HepG2 (cell line): Measurements from ENCODE around the gene TOP2A. TPM values are rescaled to one million over a fixed set of nuclear protein-coding genes. Genes with fewer than 3 reads are reported as not detected.

Experiments used
- ATF7 ChIP-seq, 2 experiments: fragments of 450-650 bp in 1 of 2; sonication (generic) in 1 of 2; formaldehyde crosslinking in 1 of 2; IDR thresholded peaks; 2 replicates each; pipeline versions ENCODE4 v1.4.0 to v1.6.1; 2016 to 2020; ENCODE audit warnings: antibody characterized with exemption in 1 of 2, mild to moderate bottlenecking in 1 of 2, missing genetic modification reagents in 1 of 2
- FOXK1 ChIP-seq: sonication (generic); formaldehyde crosslinking; IDR thresholded peaks from 2 replicates; pipeline ENCODE4 v1.4.0; 2020; ENCODE audit warnings: low read depth, missing genetic modification reagents, borderline replicate concordance
- HNRNPLL ChIP-seq: fragments of 200-400 bp; formaldehyde crosslinking; IDR thresholded peaks from 2 replicates; pipeline ENCODE4 v1.6.1; 2017; ENCODE audit warnings: mild to moderate bottlenecking, low read depth, low read length; ENCODE audit not compliant: poor library complexity, severe bottlenecking
- IKZF4 ChIP-seq: sonication (generic); formaldehyde crosslinking; IDR thresholded peaks from 2 replicates; pipeline ENCODE4 v1.5.1; 2020; ENCODE audit warnings: borderline replicate concordance, mild to moderate bottlenecking, low read depth, missing genetic modification reagents; ENCODE audit errors: not compliant biosample characterization
- KLF11 ChIP-seq: IDR thresholded peaks from 2 replicates; pipeline ENCODE4 v1.6.1; 2016; ENCODE audit warnings: missing compliant biosample characterization
- KLF16 ChIP-seq, 2 experiments: sonication (generic) in 1 of 2; formaldehyde crosslinking in 1 of 2; IDR thresholded peaks; 2 replicates each; pipeline versions ENCODE4 v1.6.1 to v1.8.0; 2016 to 2023; ENCODE audit warnings: missing genetic modification reagents in 2 of 2, missing compliant biosample characterization in 1 of 2
- MAFG ChIP-seq: sonication (generic); formaldehyde crosslinking; IDR thresholded peaks from 2 replicates; pipeline ENCODE4 v1.5.1; 2020; ENCODE audit warnings: mild to moderate bottlenecking, missing genetic modification reagents
- PHF8 ChIP-seq: sonication (generic); formaldehyde crosslinking; IDR thresholded peaks from 2 replicates; pipeline ENCODE4 v1.5.0; 2020; ENCODE audit warnings: missing genetic modification reagents
- SMAD1 ChIP-seq: sonication (generic); formaldehyde crosslinking; IDR thresholded peaks from 2 replicates; pipeline ENCODE4 v1.4.0; 2020; ENCODE audit warnings: missing genetic modification reagents, low read depth, mild to moderate bottlenecking, borderline replicate concordance
- YEATS2 ChIP-seq: sonication (generic); formaldehyde crosslinking; IDR thresholded peaks from 2 replicates; pipeline ENCODE4 v1.4.0; 2020; ENCODE audit warnings: missing genetic modification reagents, borderline replicate concordance
- ZFY ChIP-seq: sonication (generic); formaldehyde crosslinking; IDR thresholded peaks from 2 replicates; pipeline ENCODE4 v1.4.0; 2020; ENCODE audit warnings: missing genetic modification reagents
- ZNF619 ChIP-seq: sonication (generic); formaldehyde crosslinking; IDR thresholded peaks from 2 replicates; pipeline ENCODE4 v1.4.0; 2020; ENCODE audit warnings: mild to moderate bottlenecking, missing genetic modification reagents
- polyA plus RNA-seq, 8 experiments: library from polyadenylated mRNA; depleted of rRNA in 3 of 8; stranded (reverse) in 7 of 8; unstranded in 1 of 8; fragments of >200 nt; fragmentation: Illumina TruSeq in 4 of 8; extraction: Trizol in 4 of 8; gene quantifications; 2 replicates each; pipeline versions ENCODE4 v1.2.1 to v1.2.3, GENCODE V29; 2011 to 2016; ENCODE audit warnings: low read depth in 4 of 8, missing spikeins in 1 of 8, mixed read lengths in 1 of 8; ENCODE audit not compliant: insufficient read depth in 1 of 8
- total RNA-seq, 5 experiments: library from RNA; depleted of rRNA; stranded (reverse); fragments of >200 nt; fragmentation: Illumina TruSeq; extraction: Trizol; gene quantifications; 2 replicates each; pipeline ENCODE4 v1.2.3, GENCODE V29; 2016; ENCODE audit warnings: low read depth in 1 of 5
- TF ChIP-seq, protein P1 (sequence below): fragments of 450-650 bp; IDR thresholded peaks from 2 replicates; pipeline ENCODE4 v1.6.1; 2016
- TF ChIP-seq, protein P2 (sequence below): sonication (generic); formaldehyde crosslinking; IDR thresholded peaks from 2 replicates; pipeline ENCODE4 v1.4.0; 2020; ENCODE audit warnings: missing genetic modification reagents, borderline replicate concordance
- TF ChIP-seq, protein P3 (sequence below): sonication (generic); formaldehyde crosslinking; IDR thresholded peaks from 2 replicates; pipeline ENCODE4 v1.5.0; 2020; ENCODE audit warnings: mild to moderate bottlenecking, missing genetic modification reagents
- TF ChIP-seq, protein P4 (sequence below): sonication (generic); formaldehyde crosslinking; IDR thresholded peaks from 2 replicates; pipeline ENCODE4 v1.4.0; 2020; ENCODE audit warnings: missing genetic modification reagents

The TOP2A gene
- total and polyA plus RNA-seq, 2 of the 13 experiments (the other 11 are each of a cell fraction or from before 2014, with no cell fraction given) = 108 to 327 TPM

DNA sequence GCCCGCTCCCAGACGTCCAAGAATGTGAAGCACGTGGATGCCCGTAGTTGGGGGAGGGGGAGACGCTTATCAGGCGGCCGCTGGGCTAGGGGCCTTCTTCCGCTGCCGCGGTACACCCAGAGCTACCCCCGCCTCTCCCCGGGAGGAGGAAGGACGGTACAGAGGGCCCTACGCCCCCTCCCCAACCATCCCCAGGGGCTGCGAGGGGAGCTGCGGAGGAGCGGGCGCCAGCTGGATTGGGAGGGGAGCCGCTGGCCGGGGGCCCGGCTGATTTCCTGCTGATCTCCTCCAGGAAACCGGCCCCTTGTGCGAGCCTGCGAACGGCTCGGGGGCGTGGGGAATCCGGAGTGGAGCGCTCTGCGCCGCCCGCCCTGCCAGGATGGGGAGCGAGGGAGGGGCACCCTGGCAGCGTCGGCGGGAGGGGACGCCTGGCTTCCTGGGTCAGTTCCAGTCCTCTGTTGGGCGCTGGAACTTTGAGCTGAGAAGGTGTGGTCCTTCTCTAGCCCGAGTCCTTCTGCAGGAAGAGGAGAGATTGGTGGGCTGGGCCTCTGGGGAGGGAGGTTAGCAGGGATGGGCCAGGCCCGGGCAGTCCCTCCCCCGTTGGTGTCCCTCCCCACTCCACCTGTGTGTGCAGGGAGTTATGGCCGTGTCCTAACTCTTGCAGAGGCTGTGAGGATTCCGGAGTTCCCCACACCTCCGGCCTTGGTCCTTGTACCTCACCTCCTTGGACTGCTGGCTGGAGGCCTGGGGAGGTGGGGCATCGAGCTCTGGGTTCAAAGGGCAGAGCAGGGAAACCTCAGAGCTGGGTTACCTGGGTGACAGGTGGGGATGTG lies 72.3 kb downstream of the TOP2A start (continued):
- TF ChIP-seq, protein P1, sequence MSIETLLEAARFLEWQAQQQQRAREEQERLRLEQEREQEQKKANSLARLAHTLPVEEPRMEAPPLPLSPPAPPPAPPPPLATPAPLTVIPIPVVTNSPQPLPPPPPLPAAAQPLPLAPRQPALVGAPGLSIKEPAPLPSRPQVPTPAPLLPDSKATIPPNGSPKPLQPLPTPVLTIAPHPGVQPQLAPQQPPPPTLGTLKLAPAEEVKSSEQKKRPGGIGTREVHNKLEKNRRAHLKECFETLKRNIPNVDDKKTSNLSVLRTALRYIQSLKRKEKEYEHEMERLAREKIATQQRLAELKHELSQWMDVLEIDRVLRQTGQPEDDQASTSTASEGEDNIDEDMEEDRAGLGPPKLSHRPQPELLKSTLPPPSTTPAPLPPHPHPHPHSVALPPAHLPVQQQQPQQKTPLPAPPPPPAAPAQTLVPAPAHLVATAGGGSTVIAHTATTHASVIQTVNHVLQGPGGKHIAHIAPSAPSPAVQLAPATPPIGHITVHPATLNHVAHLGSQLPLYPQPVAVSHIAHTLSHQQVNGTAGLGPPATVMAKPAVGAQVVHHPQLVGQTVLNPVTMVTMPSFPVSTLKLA = no peak
- TF ChIP-seq FOXK1 = no peak
- TF ChIP-seq KLF16 (CRISPR knock-in tag; IDR thresholded peaks at IDR 0.05) = peak in 1 of 2 experiments; percentile 52; a peak in 2 of 4 replicates
- no peak for TF ChIP-seq MAFG
- TF ChIP-seq, protein P2, sequence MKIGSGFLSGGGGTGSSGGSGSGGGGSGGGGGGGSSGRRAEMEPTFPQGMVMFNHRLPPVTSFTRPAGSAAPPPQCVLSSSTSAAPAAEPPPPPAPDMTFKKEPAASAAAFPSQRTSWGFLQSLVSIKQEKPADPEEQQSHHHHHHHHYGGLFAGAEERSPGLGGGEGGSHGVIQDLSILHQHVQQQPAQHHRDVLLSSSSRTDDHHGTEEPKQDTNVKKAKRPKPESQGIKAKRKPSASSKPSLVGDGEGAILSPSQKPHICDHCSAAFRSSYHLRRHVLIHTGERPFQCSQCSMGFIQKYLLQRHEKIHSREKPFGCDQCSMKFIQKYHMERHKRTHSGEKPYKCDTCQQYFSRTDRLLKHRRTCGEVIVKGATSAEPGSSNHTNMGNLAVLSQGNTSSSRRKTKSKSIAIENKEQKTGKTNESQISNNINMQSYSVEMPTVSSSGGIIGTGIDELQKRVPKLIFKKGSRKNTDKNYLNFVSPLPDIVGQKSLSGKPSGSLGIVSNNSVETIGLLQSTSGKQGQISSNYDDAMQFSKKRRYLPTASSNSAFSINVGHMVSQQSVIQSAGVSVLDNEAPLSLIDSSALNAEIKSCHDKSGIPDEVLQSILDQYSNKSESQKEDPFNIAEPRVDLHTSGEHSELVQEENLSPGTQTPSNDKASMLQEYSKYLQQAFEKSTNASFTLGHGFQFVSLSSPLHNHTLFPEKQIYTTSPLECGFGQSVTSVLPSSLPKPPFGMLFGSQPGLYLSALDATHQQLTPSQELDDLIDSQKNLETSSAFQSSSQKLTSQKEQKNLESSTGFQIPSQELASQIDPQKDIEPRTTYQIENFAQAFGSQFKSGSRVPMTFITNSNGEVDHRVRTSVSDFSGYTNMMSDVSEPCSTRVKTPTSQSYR (CRISPR knock-in tag) = peak; percentile 97
- no peak; the same call in 1 of the 2 replicates for TF ChIP-seq ZNF619 (CRISPR knock-in tag)
- peak; percentile 70 for TF ChIP-seq PHF8 (CRISPR knock-in tag)
- no peak for TF ChIP-seq SMAD1 (CRISPR knock-in tag)
- TF ChIP-seq HNRNPLL = peak; percentile 58
- no peak for TF ChIP-seq ATF7 (IDR thresholded peaks at IDR 0.05)
- TF ChIP-seq ATF7 (CRISPR knock-in tag; IDR thresholded peaks at IDR 0.05) = peak; percentile 13; the same call in 1 of the 2 replicates
- peak; percentile 47; the same call in 1 of the 2 replicates for TF ChIP-seq ZFY
- TF ChIP-seq, protein P3, sequence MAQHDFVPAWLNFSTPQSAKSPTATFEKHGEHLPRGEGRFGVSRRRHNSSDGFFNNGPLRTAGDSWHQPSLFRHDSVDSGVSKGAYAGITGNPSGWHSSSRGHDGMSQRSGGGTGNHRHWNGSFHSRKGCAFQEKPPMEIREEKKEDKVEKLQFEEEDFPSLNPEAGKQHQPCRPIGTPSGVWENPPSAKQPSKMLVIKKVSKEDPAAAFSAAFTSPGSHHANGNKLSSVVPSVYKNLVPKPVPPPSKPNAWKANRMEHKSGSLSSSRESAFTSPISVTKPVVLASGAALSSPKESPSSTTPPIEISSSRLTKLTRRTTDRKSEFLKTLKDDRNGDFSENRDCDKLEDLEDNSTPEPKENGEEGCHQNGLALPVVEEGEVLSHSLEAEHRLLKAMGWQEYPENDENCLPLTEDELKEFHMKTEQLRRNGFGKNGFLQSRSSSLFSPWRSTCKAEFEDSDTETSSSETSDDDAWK (CRISPR knock-in tag) = no peak
- no peak for TF ChIP-seq YEATS2
- TF ChIP-seq, protein P4, sequence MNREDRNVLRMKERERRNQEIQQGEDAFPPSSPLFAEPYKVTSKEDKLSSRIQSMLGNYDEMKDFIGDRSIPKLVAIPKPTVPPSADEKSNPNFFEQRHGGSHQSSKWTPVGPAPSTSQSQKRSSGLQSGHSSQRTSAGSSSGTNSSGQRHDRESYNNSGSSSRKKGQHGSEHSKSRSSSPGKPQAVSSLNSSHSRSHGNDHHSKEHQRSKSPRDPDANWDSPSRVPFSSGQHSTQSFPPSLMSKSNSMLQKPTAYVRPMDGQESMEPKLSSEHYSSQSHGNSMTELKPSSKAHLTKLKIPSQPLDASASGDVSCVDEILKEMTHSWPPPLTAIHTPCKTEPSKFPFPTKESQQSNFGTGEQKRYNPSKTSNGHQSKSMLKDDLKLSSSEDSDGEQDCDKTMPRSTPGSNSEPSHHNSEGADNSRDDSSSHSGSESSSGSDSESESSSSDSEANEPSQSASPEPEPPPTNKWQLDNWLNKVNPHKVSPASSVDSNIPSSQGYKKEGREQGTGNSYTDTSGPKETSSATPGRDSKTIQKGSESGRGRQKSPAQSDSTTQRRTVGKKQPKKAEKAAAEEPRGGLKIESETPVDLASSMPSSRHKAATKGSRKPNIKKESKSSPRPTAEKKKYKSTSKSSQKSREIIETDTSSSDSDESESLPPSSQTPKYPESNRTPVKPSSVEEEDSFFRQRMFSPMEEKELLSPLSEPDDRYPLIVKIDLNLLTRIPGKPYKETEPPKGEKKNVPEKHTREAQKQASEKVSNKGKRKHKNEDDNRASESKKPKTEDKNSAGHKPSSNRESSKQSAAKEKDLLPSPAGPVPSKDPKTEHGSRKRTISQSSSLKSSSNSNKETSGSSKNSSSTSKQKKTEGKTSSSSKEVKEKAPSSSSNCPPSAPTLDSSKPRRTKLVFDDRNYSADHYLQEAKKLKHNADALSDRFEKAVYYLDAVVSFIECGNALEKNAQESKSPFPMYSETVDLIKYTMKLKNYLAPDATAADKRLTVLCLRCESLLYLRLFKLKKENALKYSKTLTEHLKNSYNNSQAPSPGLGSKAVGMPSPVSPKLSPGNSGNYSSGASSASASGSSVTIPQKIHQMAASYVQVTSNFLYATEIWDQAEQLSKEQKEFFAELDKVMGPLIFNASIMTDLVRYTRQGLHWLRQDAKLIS (CRISPR knock-in tag) = no peak; the same call in 1 of the 2 replicates
- no peak for TF ChIP-seq IKZF4 (CRISPR knock-in tag)
- TF ChIP-seq KLF11 = 0 out of 2 replicates have a peak, but pooled peaks have one; percentile 34
